HepG2 (cell line): Measurements from ENCODE around the gene CEP68. TPM values are rescaled to one million over a fixed set of nuclear protein-coding genes. Genes with fewer than 3 reads are reported as not detected.
A peak's percentile ranks its signal among the peaks of the same experiment; 100 is the strongest.

Source experiments
- DNMT1 ChIP-seq: sonication (generic); formaldehyde crosslinking; IDR thresholded peaks from 2 replicates; pipeline ENCODE4 v1.5.1; 2020; ENCODE audit warnings: mild to moderate bottlenecking, missing genetic modification reagents
- HMG20A ChIP-seq: IDR thresholded peaks from 2 replicates; pipeline ENCODE4 v1.6.1; 2016; ENCODE audit warnings: borderline replicate concordance
- HNRNPL ChIP-seq: fragments of 200-400 bp; formaldehyde crosslinking; IDR thresholded peaks from 2 replicates; pipeline ENCODE4 v1.6.1; 2017; ENCODE audit warnings: mild to moderate bottlenecking, low read depth, low read length
- KAT8 ChIP-seq: IDR thresholded peaks from 2 replicates; pipeline ENCODE4 v1.6.1; 2016; ENCODE audit warnings: missing genetic modification reagents, missing compliant biosample characterization
- XRCC5 ChIP-seq: fragments of 200-400 bp; formaldehyde crosslinking; optimal IDR thresholded peaks from 2 replicates; pipeline ENCODE3; 2017; ENCODE audit warnings: mild to moderate bottlenecking, low read length
- ZNF207 ChIP-seq: fragments of 450-650 bp; IDR thresholded peaks from 2 replicates; pipeline ENCODE4 v1.6.1; 2016; ENCODE audit warnings: antibody characterized with exemption, borderline replicate concordance
- ZNF549 ChIP-seq: sonication (generic); formaldehyde crosslinking; IDR thresholded peaks from 2 replicates; pipeline ENCODE4 v1.5.0; 2020; ENCODE audit warnings: missing genetic modification reagents
- ZNF619 ChIP-seq: sonication (generic); formaldehyde crosslinking; IDR thresholded peaks from 2 replicates; pipeline ENCODE4 v1.4.0; 2020; ENCODE audit warnings: mild to moderate bottlenecking, missing genetic modification reagents
- ZNF772 ChIP-seq: sonication (generic); formaldehyde crosslinking; IDR thresholded peaks from 2 replicates; pipeline ENCODE4 v1.5.0; 2020; ENCODE audit warnings: mild to moderate bottlenecking, missing genetic modification reagents
- ZSCAN25 ChIP-seq: sonication (generic); formaldehyde crosslinking; IDR thresholded peaks from 2 replicates; pipeline ENCODE4 v1.8.0; 2022; ENCODE audit warnings: mild to moderate bottlenecking, missing genetic modification reagents
- polyA plus RNA-seq, 8 experiments: library from polyadenylated mRNA; depleted of rRNA in 3 of 8; stranded (reverse) in 7 of 8; unstranded in 1 of 8; fragments of >200 nt; fragmentation: Illumina TruSeq in 4 of 8; extraction: Trizol in 4 of 8; gene quantifications; 2 replicates each; pipeline versions ENCODE4 v1.2.1 to v1.2.3, GENCODE V29; 2011 to 2016; ENCODE audit warnings: low read depth in 4 of 8, missing spikeins in 1 of 8, mixed read lengths in 1 of 8; ENCODE audit not compliant: insufficient read depth in 1 of 8
- total RNA-seq, 5 experiments: library from RNA; depleted of rRNA; stranded (reverse); fragments of >200 nt; fragmentation: Illumina TruSeq; extraction: Trizol; gene quantifications; 2 replicates each; pipeline ENCODE4 v1.2.3, GENCODE V29; 2016; ENCODE audit warnings: low read depth in 1 of 5
- TF ChIP-seq, protein P1 (sequence below): sonication (generic); formaldehyde crosslinking; IDR thresholded peaks from 2 replicates; pipeline ENCODE4 v1.4.0; 2020; ENCODE audit warnings: mild to moderate bottlenecking, low read depth, missing genetic modification reagents
- TF ChIP-seq, protein P2 (sequence below): sonication (generic); formaldehyde crosslinking; IDR thresholded peaks from 2 replicates; pipeline ENCODE4 v1.5.0; 2020; ENCODE audit warnings: missing genetic modification reagents

CEP68 gene
- total and polyA plus RNA-seq, 2 of the 13 experiments (the other 11 are each of a cell fraction or from before 2014, with no cell fraction given), result 5.7 to 9.3 TPM

DNA sequence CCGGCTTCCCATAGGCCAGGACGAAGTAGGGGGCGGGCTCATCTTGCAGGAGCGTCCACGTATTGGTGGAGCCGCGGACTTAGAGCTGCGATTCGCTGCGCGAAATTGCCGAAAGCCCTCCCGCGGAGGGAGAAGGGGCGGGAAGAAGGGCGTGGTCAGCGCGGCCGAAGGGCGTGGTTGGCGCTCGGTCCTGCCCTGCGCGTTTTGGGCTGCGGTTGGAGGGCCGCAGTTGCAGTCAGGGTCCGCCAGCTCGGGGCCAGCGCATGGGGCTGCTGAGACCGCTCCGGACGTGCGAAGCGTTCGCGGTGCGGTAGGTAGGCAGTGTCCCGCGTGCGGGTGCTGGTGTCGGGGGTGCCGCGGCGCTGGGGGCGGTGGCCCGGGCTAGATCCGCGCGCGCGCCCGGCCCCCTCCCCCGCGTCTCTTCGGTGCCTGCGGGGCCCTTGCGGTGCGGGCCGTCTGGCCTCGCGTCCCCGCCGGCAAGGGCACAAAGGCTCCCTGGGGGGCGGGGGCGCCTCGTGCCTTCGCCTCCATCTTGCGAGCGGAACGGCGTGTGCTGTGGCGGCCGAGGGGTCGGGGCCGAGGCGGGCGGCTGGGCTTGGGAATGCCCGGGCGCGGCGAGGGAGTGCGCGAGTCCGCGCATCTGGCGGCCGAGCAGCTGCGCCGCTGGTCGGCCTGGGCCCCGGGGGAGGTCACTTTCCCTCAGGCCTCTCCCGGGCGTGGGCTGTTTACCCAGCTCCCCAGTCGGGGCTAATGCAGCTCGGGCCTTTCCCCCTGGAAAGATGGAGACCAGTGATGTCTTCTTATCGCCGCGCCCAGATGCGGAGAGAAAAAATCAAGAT, at the start of gene CEP68 (continued):
- TF ChIP-seq KAT8 (CRISPR knock-in tag), result peak; percentile 76
- TF ChIP-seq, protein P1, sequence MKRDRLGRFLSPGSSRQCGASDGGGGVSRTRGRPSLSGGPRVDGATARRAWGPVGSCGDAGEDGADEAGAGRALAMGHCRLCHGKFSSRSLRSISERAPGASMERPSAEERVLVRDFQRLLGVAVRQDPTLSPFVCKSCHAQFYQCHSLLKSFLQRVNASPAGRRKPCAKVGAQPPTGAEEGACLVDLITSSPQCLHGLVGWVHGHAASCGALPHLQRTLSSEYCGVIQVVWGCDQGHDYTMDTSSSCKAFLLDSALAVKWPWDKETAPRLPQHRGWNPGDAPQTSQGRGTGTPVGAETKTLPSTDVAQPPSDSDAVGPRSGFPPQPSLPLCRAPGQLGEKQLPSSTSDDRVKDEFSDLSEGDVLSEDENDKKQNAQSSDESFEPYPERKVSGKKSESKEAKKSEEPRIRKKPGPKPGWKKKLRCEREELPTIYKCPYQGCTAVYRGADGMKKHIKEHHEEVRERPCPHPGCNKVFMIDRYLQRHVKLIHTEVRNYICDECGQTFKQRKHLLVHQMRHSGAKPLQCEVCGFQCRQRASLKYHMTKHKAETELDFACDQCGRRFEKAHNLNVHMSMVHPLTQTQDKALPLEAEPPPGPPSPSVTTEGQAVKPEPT (CRISPR knock-in tag), result 0 out of 2 replicates have a peak, but pooled peaks have one; percentile 82
- TF ChIP-seq ZSCAN25 (CRISPR knock-in tag), result peak; percentile 77
- TF ChIP-seq, protein P2, sequence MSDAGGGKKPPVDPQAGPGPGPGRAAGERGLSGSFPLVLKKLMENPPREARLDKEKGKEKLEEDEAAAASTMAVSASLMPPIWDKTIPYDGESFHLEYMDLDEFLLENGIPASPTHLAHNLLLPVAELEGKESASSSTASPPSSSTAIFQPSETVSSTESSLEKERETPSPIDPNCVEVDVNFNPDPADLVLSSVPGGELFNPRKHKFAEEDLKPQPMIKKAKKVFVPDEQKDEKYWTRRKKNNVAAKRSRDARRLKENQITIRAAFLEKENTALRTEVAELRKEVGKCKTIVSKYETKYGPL (CRISPR knock-in tag), result peak; percentile 71
- no peak for TF ChIP-seq ZNF619 (CRISPR knock-in tag)
- TF ChIP-seq XRCC5, result peak; percentile 10
- no peak for TF ChIP-seq HMG20A (CRISPR knock-in tag)
- TF ChIP-seq DNMT1 (CRISPR knock-in tag), result peak; percentile 95; the same call in 1 of the 2 replicates
- no peak for TF ChIP-seq ZNF549 (CRISPR knock-in tag)
- TF ChIP-seq HNRNPL, result peak; percentile 29; the same call in 1 of the 2 replicates
- no peak for TF ChIP-seq ZNF207
- peak; percentile 10; the same call in 1 of the 2 replicates for TF ChIP-seq ZNF772 (CRISPR knock-in tag)
- TF ChIP-seq, all 625 proteins: peak for 325
